Hepatocyte (in vitro differentiated cells): ENCODE measurements around the gene CYP1A2. TPM values are rescaled to one million over a fixed set of nuclear protein-coding genes. Genes with fewer than 3 reads are reported as not detected.

ENCODE experiments used
- DNase-seq: peaks from one replicate; pipeline ENCODE4 v3.0.0-alpha.2; 2016; ENCODE audit warnings: low spot score
- H2AFZ ChIP-seq: fragments of 200-600 bp; sonication (generic); 2 replicates; pipeline ENCODE4 v1.6.0; 2016; ENCODE audit warnings: antibody characterized with exemption, mild to moderate bottlenecking
- H3K27ac ChIP-seq: fragments of 200-600 bp; sonication (generic); 2 replicates; pipeline ENCODE4 v1.5.1; 2016; ENCODE audit warnings: mild to moderate bottlenecking
- H3K27me3 ChIP-seq: fragments of 200-600 bp; sonication (generic); 2 replicates; pipeline ENCODE4 v1.6.1; 2016
- H3K36me3 ChIP-seq: fragments of 200-600 bp; sonication (generic); replicated peaks from 2 replicates; pipeline ENCODE4 v1.5.1; 2016; ENCODE audit warnings: low read depth; ENCODE audit not compliant: insufficient read depth
- H3K4me1 ChIP-seq: fragments of 200-600 bp; sonication (generic); 2 replicates; pipeline ENCODE4 v1.5.1; 2016; ENCODE audit warnings: mild to moderate bottlenecking, moderate library complexity; ENCODE audit not compliant: insufficient read depth
- H3K4me2 ChIP-seq: fragments of 200-600 bp; sonication (generic); 2 replicates; pipeline ENCODE4 v1.6.0; 2016
- H3K4me3 ChIP-seq: fragments of 200-600 bp; sonication (generic); 2 replicates; pipeline ENCODE4 v1.5.1; 2016; ENCODE audit warnings: mild to moderate bottlenecking
- H3K79me2 ChIP-seq: fragments of 200-600 bp; sonication (generic); 2 replicates; pipeline ENCODE4 v1.6.0; 2017; ENCODE audit warnings: mild to moderate bottlenecking
- H3K9me2 ChIP-seq: fragments of 200-600 bp; sonication (generic); replicated peaks from 2 replicates; pipeline ENCODE4 v1.6.0; 2017; ENCODE audit warnings: mild to moderate bottlenecking; ENCODE audit not compliant: insufficient read depth
- H3K9me3 ChIP-seq: fragments of 200-600 bp; sonication (generic); 2 replicates; pipeline ENCODE4 v1.5.1; 2016; ENCODE audit warnings: low read depth, mild to moderate bottlenecking
- H4K20me1 ChIP-seq: fragments of 200-600 bp; sonication (generic); 2 replicates; pipeline ENCODE4 v1.6.0; 2016; ENCODE audit warnings: mild to moderate bottlenecking; ENCODE audit not compliant: insufficient read depth, poor library complexity, severe bottlenecking
- EZH2 ChIP-seq: fragments of 200-600 bp; sonication (generic); IDR thresholded peaks from 2 replicates; pipeline ENCODE4 v1.6.1; 2016; ENCODE audit warnings: antibody characterized with exemption, mild to moderate bottlenecking, borderline replicate concordance
- EZH2phosphoT487 ChIP-seq: fragments of 200-600 bp; sonication (generic); IDR thresholded peaks from one replicate; pipeline ENCODE4 v1.6.1; 2018; ENCODE audit warnings: antibody characterized with exemption, mild to moderate bottlenecking, low read depth, moderate library complexity; ENCODE audit not compliant: unreplicated experiment, severe bottlenecking
- WGBS: methylation state at CpG from one replicate; pipeline ENCODE4 v1.1.6; 2016; ENCODE audit warnings: low lambda C conversion rate; ENCODE audit errors: missing lambda C conversion rate; 5-methylcytosine and 5-hydroxymethylcytosine counted together
- polyA plus RNA-seq: library from polyadenylated mRNA; unstranded; fragments of >200 nt; fragmentation: Nextera tagmentation; extraction: Ambion mirVana; gene quantifications from 2 replicates; pipeline ENCODE4 v1.2.1, GENCODE V29; 2016
- total RNA-seq: library from RNA; depleted of rRNA; stranded (reverse); fragments of >200 nt; gene quantifications from 2 replicates; pipeline ENCODE4 v1.2.3, GENCODE V29; 2014
- TF ChIP-seq, protein P1 (sequence below): fragments of 200-600 bp; sonication (generic); IDR thresholded peaks from 2 replicates; pipeline ENCODE4 v1.5.1; 2016; ENCODE audit warnings: antibody characterized with exemption, mild to moderate bottlenecking; ENCODE audit not compliant: poor library complexity

The CYP1A2 gene
- total RNA-seq (0.40 TPM in 1 of 2 replicates, not detected in the other), polyA plus RNA-seq (0.17 TPM in 1 of 2 replicates, not detected in the other)

DNA sequence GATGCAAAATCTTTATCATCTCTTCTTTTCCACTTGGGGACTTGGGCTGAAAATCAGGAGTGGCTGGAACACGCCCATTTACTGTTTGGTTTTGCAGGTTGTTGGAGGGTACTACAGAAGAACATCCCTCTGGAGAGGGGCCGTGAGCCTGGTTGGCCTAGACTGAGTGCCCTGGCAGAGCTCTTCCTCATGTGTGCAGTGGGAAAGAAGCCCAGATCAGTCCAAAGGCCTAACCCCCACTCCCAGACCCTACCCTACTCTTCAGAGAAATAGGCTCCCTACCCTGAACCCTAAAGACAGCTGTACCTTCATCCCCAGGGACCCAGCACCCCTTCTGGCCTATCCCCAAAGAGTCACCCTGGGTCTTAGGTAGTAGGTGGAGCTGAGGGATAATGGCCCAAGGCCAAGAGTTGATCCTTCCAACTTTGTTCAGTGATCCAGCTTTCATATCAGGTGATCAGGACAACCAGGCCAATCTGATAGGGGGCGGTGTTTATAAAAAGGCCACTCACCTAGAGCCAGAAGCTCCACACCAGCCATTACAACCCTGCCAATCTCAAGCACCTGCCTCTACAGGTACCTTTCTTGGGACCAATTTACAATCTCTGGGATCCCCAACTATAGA is at the start of gene CYP1A2:
Gene CYP1A2 (plus strand): TSS at position 524 of the 625 bp plus-strand sequence. CDS start 894 bp downstream, outside the sequence.
- no peaks in the 10 kb centered on the region for H3K79me2 ChIP-seq
- H3K4me1 ChIP-seq, result no peaks in the 10 kb centered on the region

DNA sequence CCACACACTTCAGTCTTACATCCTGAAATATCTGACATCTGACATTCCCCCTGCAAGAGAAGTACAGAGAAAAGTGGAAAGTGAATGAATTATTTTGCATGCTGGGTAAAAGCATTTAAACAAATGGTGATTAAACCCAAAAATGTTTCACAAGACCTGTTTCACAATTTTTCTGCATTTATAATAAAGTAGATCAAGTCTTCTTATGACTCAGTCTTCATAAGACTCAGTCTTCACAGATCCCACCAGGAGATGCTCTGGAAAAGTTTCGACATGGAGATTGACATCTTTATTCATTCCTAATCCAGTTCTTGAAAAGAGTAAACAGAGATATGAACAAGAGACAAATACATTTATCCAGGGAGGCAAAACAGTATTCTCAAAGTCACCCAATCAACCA is 39.6 kb upstream of the CYP1A2 start:
- Histone ChIP-seq H3K27ac (no peak overlapping the region), H3K27me3 (peaks cover 11% of the 10 kb centered on the region), H3K9me2 (no peaks in the 10 kb centered on the region), H2AFZ (no peak overlapping the region), H4K20me1 (no peaks in the 10 kb centered on the region), H3K4me2 (no peak overlapping the region), H3K4me1 (no peaks in the 10 kb centered on the region), H3K9me3 (no peaks in the 10 kb centered on the region), H3K4me3 (no peak overlapping the region), H3K36me3 (no peaks in the 10 kb centered on the region), H3K79me2 (no peaks in the 10 kb centered on the region)
- no peak for DNase-seq
- TF ChIP-seq EZH2phosphoT487 (no peak), EZH2 (no peak)
- TF ChIP-seq, protein P1, sequence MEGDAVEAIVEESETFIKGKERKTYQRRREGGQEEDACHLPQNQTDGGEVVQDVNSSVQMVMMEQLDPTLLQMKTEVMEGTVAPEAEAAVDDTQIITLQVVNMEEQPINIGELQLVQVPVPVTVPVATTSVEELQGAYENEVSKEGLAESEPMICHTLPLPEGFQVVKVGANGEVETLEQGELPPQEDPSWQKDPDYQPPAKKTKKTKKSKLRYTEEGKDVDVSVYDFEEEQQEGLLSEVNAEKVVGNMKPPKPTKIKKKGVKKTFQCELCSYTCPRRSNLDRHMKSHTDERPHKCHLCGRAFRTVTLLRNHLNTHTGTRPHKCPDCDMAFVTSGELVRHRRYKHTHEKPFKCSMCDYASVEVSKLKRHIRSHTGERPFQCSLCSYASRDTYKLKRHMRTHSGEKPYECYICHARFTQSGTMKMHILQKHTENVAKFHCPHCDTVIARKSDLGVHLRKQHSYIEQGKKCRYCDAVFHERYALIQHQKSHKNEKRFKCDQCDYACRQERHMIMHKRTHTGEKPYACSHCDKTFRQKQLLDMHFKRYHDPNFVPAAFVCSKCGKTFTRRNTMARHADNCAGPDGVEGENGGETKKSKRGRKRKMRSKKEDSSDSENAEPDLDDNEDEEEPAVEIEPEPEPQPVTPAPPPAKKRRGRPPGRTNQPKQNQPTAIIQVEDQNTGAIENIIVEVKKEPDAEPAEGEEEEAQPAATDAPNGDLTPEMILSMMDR, result no peak
- WGBS, result 65% methylated on average over 1 of the region's 1 CpG

More for the DNA sequence above, at the start of gene CYP1A2:
- no peak for DNase-seq
- Histone ChIP-seq H2AFZ (no peak within 1 kb of the TSS), H4K20me1 (no peaks in the 10 kb centered on the region), H3K4me2 (no peak within 1 kb of the TSS), H3K27ac (no peak within 1 kb of the TSS), H3K27me3 (no peaks in the 10 kb centered on the region), H3K36me3 (no peaks in the 10 kb centered on the region), H3K4me3 (no peak within 1 kb of the TSS), H3K9me2 (no peaks in the 10 kb centered on the region), H3K9me3 (no peaks in the 10 kb centered on the region)
- TF ChIP-seq EZH2phosphoT487, result no peak
- TF ChIP-seq, protein P1, result no peak
- TF ChIP-seq EZH2, result no peak
- WGBS, result 78% methylated on average over 3 of the region's 3 CpGs

- Histone ChIP-seq H4K20me1 (no peaks in the 10 kb centered on the region), H3K79me2 (no peaks in the 10 kb centered on the region), H3K9me3 (no peaks in the 10 kb centered on the region), H3K27me3 (peaks cover 11% of the 10 kb centered on the region), H2AFZ (no peak overlapping the region), H3K4me3 (no peak overlapping the region), H3K36me3 (no peaks in the 10 kb centered on the region), H3K4me2 (no peak overlapping the region), H3K4me1 (no peaks in the 10 kb centered on the region), H3K27ac (no peak overlapping the region), H3K9me2 (no peaks in the 10 kb centered on the region)
- WGBS, result 60% methylated on average over 3 of the region's 3 CpGs
- no peak for DNase-seq
- TF ChIP-seq EZH2phosphoT487 (no peak), EZH2 (no peak)
- TF ChIP-seq, protein P1, result no peak
These were observed 38.8 kb upstream of the CYP1A2 start for GRCh38 chr15:74709892-74710291.
